Endothelial cell (in vitro differentiated cells): ENCODE data around the gene KERA. TPM values are rescaled to one million over a fixed set of nuclear protein-coding genes. Genes with fewer than 3 reads are reported as not detected.

Experiments
- DNase-seq: peaks from one replicate; pipeline ENCODE4 v3.0.0; 2021; ENCODE audit warnings: low spot score
- H3K27ac Mint-ChIP-seq: one replicate; pipeline ENCODE4 v1.8.0; 2021; ENCODE audit warnings: mixed read lengths, inconsistent platforms; ENCODE audit not compliant: unreplicated experiment
- H3K27me3 Mint-ChIP-seq: one replicate; pipeline ENCODE4 v1.8.0; 2021; ENCODE audit warnings: mild to moderate bottlenecking, moderate library complexity, mixed read lengths, inconsistent platforms; ENCODE audit not compliant: unreplicated experiment
- H3K36me3 Mint-ChIP-seq: one replicate; pipeline ENCODE4 v1.8.0; 2021; ENCODE audit warnings: mild to moderate bottlenecking, low read depth, mixed read lengths, inconsistent platforms; ENCODE audit not compliant: unreplicated experiment
- H3K4me1 Mint-ChIP-seq: one replicate; pipeline ENCODE4 v1.8.0; 2021; ENCODE audit warnings: mild to moderate bottlenecking, mixed read lengths, inconsistent platforms; ENCODE audit not compliant: unreplicated experiment
- H3K4me3 Mint-ChIP-seq: one replicate; pipeline ENCODE4 v1.8.0; 2021; ENCODE audit warnings: mild to moderate bottlenecking, mixed read lengths, inconsistent platforms; ENCODE audit not compliant: unreplicated experiment
- H3K9me3 Mint-ChIP-seq: one replicate; pipeline ENCODE4 v1.8.0; 2021; ENCODE audit warnings: mixed read lengths, inconsistent platforms; ENCODE audit not compliant: unreplicated experiment
- CTCF ChIP-seq: fragments of 200-600 bp; sonication (generic); IDR thresholded peaks from one replicate; pipeline ENCODE4 v1.5.0; 2021; ENCODE audit warnings: antibody characterized with exemption; ENCODE audit not compliant: unreplicated experiment
- total RNA-seq: library from RNA; stranded (reverse); fragmentation: NEBNext Ultra II Directional; extraction: Animal tissue kit (Norgen Biotek cat#: 25700); gene quantifications from one replicate; pipeline ENCODE4 v1.2.1, GENCODE V29; 2021; ENCODE audit not compliant: unreplicated experiment

Gene KERA
- total RNA-seq, 1 donor from 2014 or later: not detected

- TF ChIP-seq CTCF: no peak
Observed at GRCh38 chr12:91007531-91008290, 50.1 kb downstream of the KERA start.

GRCh38 chr12:91004872-91005271 is 53.0 kb downstream of the KERA start, which contains the start of gene EPYC:
Gene EPYC (minus strand): TSS chr12:91004972. CDS start chr12:91002565, 2,407 bp downstream.
- Mint-ChIP-seq H3K27ac (no peak within 1 kb of the TSS), H3K4me1 (no peaks in the 10 kb centered on the region), H3K4me3 (no peak within 1 kb of the TSS), H3K27me3 (no peaks in the 10 kb centered on the region), H3K9me3 (no peaks in the 10 kb centered on the region), H3K36me3 (no peaks in the 10 kb centered on the region)
- TF ChIP-seq CTCF: no peak
- no peak for DNase-seq

More at GRCh38 chr12:91007531-91008290, 50.1 kb downstream of the KERA start:
- no peaks in the 10 kb centered on the region for H3K9me3 Mint-ChIP-seq
- peaks cover 2% of the 10 kb centered on the region for H3K27me3 Mint-ChIP-seq
- no peak overlapping the region for H3K4me3 Mint-ChIP-seq
- H3K4me1 Mint-ChIP-seq: no peaks in the 10 kb centered on the region
- no peak for DNase-seq
- H3K27ac Mint-ChIP-seq: no peak overlapping the region
- H3K36me3 Mint-ChIP-seq: no peaks in the 10 kb centered on the region

- Mint-ChIP-seq H3K9me3 (no peaks in the 10 kb centered on the region), H3K4me1 (no peaks in the 10 kb centered on the region), H3K36me3 (no peaks in the 10 kb centered on the region), H3K27me3 (no peaks in the 10 kb centered on the region), H3K27ac (no peak overlapping the region), H3K4me3 (no peak overlapping the region)
- no peak for DNase-seq
- no peak for TF ChIP-seq CTCF
Observed at GRCh38 chr12:91003737-91004136, 54.1 kb downstream of the KERA start.

- H3K9me3 Mint-ChIP-seq: no peaks in the 10 kb centered on the region
- no peak overlapping the region for H3K27ac Mint-ChIP-seq
- TF ChIP-seq CTCF: no peak
- no peaks in the 10 kb centered on the region for H3K27me3 Mint-ChIP-seq
- no peaks in the 10 kb centered on the region for H3K36me3 Mint-ChIP-seq
- H3K4me1 Mint-ChIP-seq: no peaks in the 10 kb centered on the region
- H3K4me3 Mint-ChIP-seq: no peak overlapping the region
- no peak for DNase-seq
Observed at GRCh38 chr12:91001306-91001705, 56.5 kb downstream of the KERA start.

Other genes with a start within 250 kb of the KERA start
- gene CCER1, start 102.8 kb downstream of the KERA start, total RNA-seq: not detected
- gene EPYC, start 53.1 kb downstream of the KERA start, total RNA-seq: not detected
- 0.18 TPM for gene LUM, start 53.5 kb upstream of the KERA start, total RNA-seq
- gene DCN, start 124.8 kb upstream of the KERA start, total RNA-seq: not detected